Colonic mucosa (tissue), 4 donors: Measurements from ENCODE around the gene SLC25A48. TPM values are rescaled to one million over a fixed set of nuclear protein-coding genes. Genes with fewer than 3 reads are reported as not detected.

Source experiments
- DNase-seq: peaks from one replicate; pipeline ENCODE4 v3.0.0-alpha.2; 2020
- H3K27ac ChIP-seq: fragments of 200-600 bp; one replicate; pipeline ENCODE4 v1.8.0; 2021
- H3K27me3 ChIP-seq: fragments of 200-600 bp; one replicate; pipeline ENCODE4 v1.8.0; 2021
- H3K36me3 ChIP-seq: fragments of 200-600 bp; one replicate; pipeline ENCODE4 v1.8.0; 2021
- H3K4me1 ChIP-seq: fragments of 200-600 bp; one replicate; pipeline ENCODE4 v1.8.0; 2021; ENCODE audit warnings: mild to moderate bottlenecking
- H3K4me3 ChIP-seq: fragments of 200-600 bp; one replicate; pipeline ENCODE4 v1.8.0; 2021
- H3K9ac ChIP-seq, 2 donors: one replicate each; pipeline ENCODE4 v1.7.0; 2013; ENCODE audit warnings: control low read depth in 2 of 2, low read depth in 2 of 2, low read length in 2 of 2
- H3K9me3 ChIP-seq: fragments of 200-600 bp; one replicate; pipeline ENCODE4 v1.8.0; 2021
- intact Hi-C: fragments of 100-400 bp; cut with DNase I; formaldehyde crosslinking; loops from one replicate; pipeline ENCODE4 v1.14.1; 2022
- total RNA-seq, 2 donors: library from RNA; stranded (reverse); fragmentation: NEBNext Ultra II Directional in 1 of 2; extraction: Animal tissue kit (Norgen Biotek cat#: 25700) in 1 of 2; gene quantifications; one replicate each; pipeline ENCODE4 v1.2.1, GENCODE V29; 2021
- TF ChIP-seq, protein P1 (sequence below): fragments of 200-600 bp; IDR thresholded peaks from one replicate; pipeline ENCODE4 v1.8.0; 2022; ENCODE audit warnings: antibody characterized with exemption, mild to moderate bottlenecking
- donor health status: healthy.
- donor health status: DM: no; HTN: no; CAD: no.
- donor health status: DM: no; HTN: no; CAD: no.

SLC25A48 gene
- total RNA-seq, 2 donors from 2014 or later = 4.1 to 6.0 TPM

DNA sequence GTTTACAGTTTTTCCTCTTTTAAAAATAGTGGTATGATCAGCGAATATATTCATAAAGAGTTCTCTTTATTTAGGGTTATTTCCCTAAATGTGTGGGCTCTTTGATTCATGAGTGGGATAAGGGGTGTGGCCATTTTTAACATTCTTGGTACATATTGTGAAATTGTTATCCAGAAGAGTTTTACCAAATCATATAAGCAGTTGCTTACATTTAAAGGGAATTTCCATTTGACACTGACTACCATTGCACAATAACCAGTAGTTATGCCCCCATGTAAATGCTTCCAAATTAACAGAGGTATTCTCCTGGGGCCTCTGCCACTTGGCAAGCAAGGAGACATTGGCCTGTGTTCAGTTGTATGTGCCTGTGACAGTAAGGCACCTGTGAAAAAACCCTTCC, 27.2 kb downstream of the SLC25A48 start:
- Histone ChIP-seq H3K36me3 (no peaks in the 10 kb centered on the region), H3K4me1 (no peaks in the 10 kb centered on the region), H3K27ac (no peak overlapping the region), H3K9me3 (no peaks in the 10 kb centered on the region), H3K9ac (no peak overlapping the region), H3K4me3 (no peak overlapping the region), H3K27me3 (no peaks in the 10 kb centered on the region)
- intact Hi-C loops = no loop called here
- no peak for DNase-seq
- TF ChIP-seq, protein P1, sequence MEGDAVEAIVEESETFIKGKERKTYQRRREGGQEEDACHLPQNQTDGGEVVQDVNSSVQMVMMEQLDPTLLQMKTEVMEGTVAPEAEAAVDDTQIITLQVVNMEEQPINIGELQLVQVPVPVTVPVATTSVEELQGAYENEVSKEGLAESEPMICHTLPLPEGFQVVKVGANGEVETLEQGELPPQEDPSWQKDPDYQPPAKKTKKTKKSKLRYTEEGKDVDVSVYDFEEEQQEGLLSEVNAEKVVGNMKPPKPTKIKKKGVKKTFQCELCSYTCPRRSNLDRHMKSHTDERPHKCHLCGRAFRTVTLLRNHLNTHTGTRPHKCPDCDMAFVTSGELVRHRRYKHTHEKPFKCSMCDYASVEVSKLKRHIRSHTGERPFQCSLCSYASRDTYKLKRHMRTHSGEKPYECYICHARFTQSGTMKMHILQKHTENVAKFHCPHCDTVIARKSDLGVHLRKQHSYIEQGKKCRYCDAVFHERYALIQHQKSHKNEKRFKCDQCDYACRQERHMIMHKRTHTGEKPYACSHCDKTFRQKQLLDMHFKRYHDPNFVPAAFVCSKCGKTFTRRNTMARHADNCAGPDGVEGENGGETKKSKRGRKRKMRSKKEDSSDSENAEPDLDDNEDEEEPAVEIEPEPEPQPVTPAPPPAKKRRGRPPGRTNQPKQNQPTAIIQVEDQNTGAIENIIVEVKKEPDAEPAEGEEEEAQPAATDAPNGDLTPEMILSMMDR = no peak

DNA sequence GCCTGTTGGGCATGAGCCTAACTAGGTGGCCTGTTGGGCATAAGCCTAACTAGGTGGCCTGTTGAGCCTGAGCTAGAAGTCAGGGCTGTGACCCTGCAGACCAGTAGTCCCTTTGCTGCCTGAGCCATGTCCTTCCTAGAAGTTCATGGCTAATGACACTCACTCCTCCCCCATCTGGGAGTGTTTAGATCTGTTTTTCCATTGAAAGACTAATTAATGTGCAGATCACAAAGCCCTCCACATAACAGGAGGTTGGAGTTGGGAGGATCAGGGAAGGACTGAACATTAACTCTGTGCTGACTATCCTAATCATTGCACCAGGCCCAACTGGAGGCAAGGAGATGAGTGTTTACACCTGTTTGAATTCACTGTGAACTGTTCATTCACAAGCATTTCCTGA, 27.6 kb downstream of the SLC25A48 start:
- Histone ChIP-seq H3K4me3 (no peak overlapping the region), H3K9ac (no peak overlapping the region), H3K36me3 (no peaks in the 10 kb centered on the region), H3K27me3 (no peaks in the 10 kb centered on the region), H3K9me3 (no peaks in the 10 kb centered on the region), H3K4me1 (no peaks in the 10 kb centered on the region), H3K27ac (no peak overlapping the region)
- TF ChIP-seq, protein P1 = no peak
- intact Hi-C loops = no loop called here
- DNase-seq = no peak

DNA sequence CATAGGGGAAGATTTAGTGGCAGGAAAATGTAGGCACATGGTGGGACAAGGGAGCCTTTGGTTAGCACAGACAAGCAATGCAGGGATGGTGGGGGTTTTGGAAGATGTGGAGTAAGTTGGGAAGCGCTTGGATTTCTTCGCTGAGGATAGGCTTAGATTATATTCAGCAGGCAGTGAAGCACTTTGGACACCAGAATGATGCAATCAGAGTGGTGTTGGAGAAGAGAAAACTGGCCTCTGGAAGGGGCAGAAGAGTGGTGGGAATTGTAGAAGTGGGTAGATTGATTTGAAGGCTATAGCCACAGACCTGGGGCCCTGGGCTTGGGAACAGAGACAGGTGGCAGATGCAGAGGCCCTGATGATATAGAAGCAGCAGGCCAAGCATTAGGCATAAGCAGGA, 28.3 kb downstream of the SLC25A48 start:
- no peaks in the 10 kb centered on the region for H3K36me3 ChIP-seq
- H3K27ac ChIP-seq = no peak overlapping the region
- H3K4me1 ChIP-seq = no peaks in the 10 kb centered on the region
- intact Hi-C loops = no loop called here
- no peaks in the 10 kb centered on the region for H3K9me3 ChIP-seq
- no peak overlapping the region for H3K9ac ChIP-seq
- no peak for DNase-seq
- no peaks in the 10 kb centered on the region for H3K27me3 ChIP-seq
- no peak overlapping the region for H3K4me3 ChIP-seq
- TF ChIP-seq, protein P1 = no peak

DNA sequence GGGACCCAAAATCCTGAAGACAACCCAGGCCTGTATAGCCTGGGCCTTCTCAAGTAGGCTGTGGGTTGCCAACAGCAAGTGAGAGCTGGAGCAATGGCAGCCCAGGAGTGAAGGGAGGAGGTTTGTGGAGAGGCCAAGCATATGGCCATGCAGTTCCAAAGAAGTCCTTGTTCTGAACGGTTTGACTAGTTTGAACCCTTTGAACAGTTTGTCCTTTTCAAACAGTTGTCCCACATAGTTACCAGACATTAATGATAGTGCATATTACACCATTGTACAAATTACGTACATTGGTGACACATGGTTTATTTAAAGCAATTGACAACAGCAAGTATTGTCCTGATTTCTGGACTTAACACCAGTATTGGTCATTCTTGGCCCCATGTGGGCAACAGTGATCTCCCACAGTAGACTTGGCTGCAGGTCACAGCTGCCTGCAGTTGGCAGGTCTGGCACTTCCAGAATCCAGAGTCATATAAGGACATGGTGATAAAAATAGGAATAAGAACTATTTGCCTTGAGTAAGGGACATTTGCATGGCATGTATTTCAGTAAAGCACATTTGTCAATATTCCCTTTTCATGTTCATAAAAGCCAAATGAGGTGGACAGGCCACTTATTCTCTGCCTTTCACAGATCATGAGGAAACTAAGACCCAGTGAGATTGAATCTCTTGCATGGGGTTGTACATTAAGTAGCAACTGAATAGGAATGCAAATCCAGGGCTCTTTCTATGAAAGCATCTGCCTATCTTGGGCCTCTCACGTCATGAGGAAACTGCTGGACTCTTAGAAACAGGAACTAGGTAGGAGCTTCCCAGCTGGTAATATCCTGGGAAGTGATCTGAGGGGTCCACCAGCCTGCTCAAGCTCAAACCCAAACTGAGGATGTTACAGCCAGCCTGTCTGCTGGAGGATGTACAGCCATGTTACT, 30.3 kb downstream of the SLC25A48 start:
- Histone ChIP-seq H3K27ac (no peak overlapping the region), H3K4me3 (no peak overlapping the region), H3K4me1 (peaks cover 4% of the 10 kb centered on the region), H3K9ac (no peak overlapping the region), H3K36me3 (no peaks in the 10 kb centered on the region), H3K27me3 (no peaks in the 10 kb centered on the region), H3K9me3 (no peaks in the 10 kb centered on the region)
- intact Hi-C loops = no loop called here
- TF ChIP-seq, protein P1 = no peak
- no peak for DNase-seq

DNA sequence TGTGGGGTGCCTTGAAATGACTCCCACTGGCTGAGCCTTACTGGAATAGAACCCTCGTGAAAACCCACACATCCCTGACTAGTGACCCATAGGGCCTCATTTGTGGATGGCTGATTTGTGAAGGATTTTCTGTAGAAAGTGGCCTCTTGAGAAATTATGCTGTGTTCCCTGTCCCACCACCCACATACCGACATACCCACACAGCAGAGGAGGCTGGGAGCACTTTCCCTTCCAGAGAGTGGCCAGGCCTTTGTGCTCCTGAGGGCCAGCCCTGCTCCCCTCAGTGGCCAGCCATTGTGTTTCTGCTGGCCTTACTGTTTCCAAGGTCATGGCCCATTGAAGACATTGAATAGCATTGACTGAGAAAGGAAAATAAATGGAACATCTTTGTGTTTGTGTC, 31.6 kb downstream of the SLC25A48 start:
- no peak for DNase-seq
- Histone ChIP-seq H3K9ac (no peak overlapping the region), H3K27ac (no peak overlapping the region), H3K9me3 (no peaks in the 10 kb centered on the region), H3K4me1 (peaks cover 5% of the 10 kb centered on the region), H3K36me3 (no peaks in the 10 kb centered on the region), H3K4me3 (no peak overlapping the region), H3K27me3 (no peaks in the 10 kb centered on the region)
- intact Hi-C loops = no loop called here
- TF ChIP-seq, protein P1 = no peak
